DMS53 treated with DMSO at 0.1 percent for 48 hours (cell line): ENCODE results near the gene NEDD4.
A peak's percentile ranks its signal among the peaks of the same experiment; 100 is the strongest.
"Not testable (repeated sequence)": the region's sequence is repeated elsewhere in the genome, so short reads cannot be mapped to it uniquely, and the experiment has no call there.

Experiments
- DNase-seq: peaks from one replicate; lab custom pipeline; 2025; ENCODE audit not compliant: unreplicated experiment; lab: John Stamatoyannopoulos, UW

NEDD4 gene

GRCh38 chr15:55834331-55834730 is 159.1 kb downstream of the NEDD4 start:
- no peak for DNase-seq

DNA sequence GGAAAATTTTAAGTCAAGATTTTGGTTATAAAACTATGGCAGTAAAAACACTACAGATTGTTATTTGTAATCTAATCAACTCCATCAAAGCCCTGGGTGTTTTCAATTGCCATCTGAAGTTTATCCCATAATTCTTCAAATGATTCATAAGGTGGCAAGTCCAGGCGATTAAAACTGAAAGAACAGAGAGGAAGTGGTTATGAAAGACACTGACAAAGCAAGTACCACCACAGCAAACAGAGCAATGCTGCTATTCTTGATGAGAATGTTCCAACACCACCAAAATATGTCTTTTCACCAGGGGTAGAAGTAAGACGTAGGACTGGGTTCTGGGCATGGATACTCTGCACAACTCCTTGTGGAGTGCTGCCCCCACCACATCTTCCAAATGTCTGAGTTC is 163.6 kb downstream of the NEDD4 start:
- no peak for DNase-seq

- DNase-seq: no peak
Observed at GRCh38 chr15:55827955-55828354, 165.5 kb downstream of the NEDD4 start.

GRCh38 chr15:55827204-55827603 is 166.2 kb downstream of the NEDD4 start:
- DNase-seq: no peak

GRCh38 chr15:55824857-55825613 is 168.4 kb downstream of the NEDD4 start:
- no peak for DNase-seq

DNA sequence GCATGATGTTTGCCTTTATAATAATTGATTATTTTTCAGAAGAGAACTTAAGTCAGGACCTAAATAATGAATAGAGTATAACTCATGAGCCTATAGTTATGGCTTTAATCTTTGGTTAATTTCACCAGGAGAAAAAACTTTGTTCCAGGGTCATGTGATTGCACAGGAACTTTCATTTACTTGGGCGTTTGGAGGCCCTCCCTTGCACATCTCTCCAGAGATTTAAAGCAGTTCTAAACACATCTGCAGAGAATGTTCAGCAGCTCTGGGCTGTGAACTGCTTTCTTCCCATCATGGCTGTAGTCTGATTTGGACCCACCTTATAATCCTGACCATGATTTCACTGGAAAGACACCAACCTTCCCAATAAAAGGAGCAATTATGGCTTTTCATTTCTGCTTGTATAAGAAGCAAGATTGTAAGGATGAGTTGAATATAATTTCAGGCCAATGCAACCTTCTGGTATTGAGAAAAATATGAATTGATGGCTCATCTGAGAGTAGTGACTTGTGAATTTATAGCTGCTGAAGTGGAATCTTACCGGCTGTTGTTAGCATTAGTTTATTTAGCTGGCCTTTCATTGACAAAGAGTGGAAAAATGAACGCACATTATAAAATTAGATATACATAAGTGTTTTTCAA is 169.6 kb downstream of the NEDD4 start:
- no peak for DNase-seq

DNA sequence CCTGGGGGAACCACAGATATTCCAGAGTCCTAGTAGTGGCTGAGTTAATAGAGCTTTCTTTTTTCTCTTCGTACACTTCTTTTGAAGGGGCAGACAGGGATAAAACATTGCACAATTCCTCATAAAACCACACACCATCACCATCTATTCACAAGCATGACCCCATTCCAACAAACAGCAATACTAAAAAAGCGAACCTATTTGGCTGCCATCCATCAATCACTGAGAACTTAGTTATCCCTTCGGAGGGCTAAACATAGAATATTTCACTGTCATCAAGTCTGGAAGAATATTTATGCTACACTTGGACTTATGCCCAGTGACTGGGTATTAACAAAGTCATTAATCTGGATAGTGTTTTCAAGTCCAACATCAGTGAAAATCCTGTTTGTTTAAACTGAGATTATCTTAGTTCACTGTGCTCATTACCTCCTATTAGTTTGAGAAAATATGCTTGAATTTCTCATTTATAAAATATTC is 170.2 kb downstream of the NEDD4 start:
- no peak for DNase-seq

DNA sequence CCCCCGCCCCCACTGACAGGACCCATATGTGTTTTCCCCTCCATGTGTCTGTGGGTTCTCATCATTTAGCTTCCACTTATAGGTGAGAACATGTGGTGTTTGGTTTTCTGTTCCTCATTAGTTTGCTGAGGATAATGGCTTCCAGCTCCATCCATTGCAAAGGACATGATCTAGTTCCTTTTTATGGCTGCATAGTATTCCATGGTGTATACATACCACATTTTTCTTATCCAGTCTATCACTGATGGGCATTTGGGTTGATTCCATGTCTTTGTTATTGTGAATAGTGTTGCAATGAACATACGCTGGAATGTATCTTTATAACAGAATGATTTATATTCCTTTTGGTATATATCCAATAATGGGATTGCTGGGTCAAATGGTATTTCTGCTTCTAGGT is 171.7 kb downstream of the NEDD4 start:
- DNase-seq: not testable (repeated sequence)

DNA sequence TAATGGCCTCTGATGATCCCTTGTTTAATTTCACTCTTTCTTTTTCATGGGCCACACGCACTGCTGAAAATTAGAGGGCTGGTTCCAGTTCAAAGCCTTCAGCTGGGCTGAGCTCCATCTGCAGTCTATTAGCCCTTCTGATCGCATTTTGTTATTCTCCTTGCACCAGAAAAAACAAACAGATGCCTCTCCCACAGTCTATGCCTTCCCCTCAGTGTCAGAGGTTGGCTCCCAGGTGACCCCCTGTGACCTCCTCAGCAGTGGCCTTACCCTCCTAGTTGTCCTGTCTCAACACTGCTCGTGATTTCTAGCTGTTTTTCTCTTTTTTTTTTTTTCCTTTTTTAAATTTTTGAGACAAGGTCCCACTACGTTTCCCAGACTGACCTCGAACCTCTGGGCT is 173.4 kb downstream of the NEDD4 start:
- DNase-seq: no peak

GRCh38 chr15:55819397-55820034 is 173.9 kb downstream of the NEDD4 start:
- DNase-seq: no peak

- DNase-seq: no peak
Observed at GRCh38 chr15:55816017-55816416, 177.4 kb downstream of the NEDD4 start.

GRCh38 chr15:55802600-55803376 is 190.6 kb downstream of the NEDD4 start:
- DNase-seq: no peak

DNA sequence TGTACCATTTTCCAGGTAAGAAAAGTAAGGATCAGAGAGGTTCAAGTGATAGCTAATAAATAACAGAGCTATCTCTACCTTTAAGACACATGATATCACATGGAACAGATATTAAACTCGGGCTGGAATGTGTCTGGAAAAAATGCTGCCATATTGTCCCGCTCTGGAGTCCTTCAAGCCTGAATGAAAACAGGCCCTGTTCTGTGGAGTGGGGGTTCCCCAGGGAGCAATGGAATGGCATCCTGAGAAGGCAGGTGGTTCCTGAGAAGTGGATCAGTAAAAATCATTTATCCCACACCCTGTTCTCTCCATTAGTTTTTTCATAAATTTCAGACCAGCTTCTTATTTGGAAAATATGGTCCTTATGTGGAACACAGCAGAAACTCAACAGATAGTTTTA is 193.2 kb downstream of the NEDD4 start:
- no peak for DNase-seq

DNA sequence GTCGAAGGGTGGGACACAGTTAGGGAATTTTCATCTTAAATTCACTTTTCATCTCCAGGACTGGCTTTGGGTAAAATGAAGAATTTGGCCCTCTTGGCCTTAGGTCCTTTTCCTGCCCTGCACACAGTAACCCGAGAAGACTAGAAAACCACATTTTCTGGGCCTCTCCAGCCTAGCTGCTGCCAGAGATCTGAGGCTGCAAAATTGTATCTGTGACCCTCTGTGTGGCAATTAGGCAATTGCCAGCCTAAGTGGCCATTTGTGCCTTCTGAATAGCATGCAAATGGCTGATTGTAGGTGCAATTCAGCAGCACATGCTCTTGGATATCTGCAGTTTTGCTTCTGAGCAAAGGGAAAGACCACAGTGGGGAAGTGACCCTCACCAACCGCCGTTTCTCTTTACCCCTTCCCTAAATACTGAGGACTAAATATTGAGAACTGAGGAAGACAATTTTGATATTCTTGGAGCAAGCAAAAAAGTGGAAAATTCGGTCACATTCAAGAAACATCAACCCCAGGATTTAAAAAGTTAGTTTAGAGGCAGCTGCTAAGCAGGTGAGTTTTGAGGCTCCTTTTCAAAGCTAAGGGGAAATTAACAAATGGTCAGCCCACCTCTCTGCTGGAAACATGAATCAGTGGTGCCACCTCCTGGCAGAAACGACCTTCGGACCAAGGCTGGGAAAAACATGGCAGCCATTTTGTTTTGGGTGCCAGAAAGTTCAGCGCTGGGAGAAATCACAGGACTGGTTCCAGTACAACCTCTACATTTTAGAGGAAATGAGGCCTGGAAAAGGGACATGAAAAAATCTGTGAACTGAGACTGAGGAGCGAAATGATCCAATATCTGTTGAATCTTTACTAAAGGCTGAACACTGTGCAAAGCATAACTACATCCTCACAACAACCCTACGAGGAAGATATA is 193.9 kb downstream of the NEDD4 start:
- peak; percentile 8 for DNase-seq

- no peak for DNase-seq
Observed at GRCh38 chr15:55796321-55796965, 197.0 kb downstream of the NEDD4 start.

- no peak for DNase-seq
Observed at GRCh38 chr15:55795031-55795430, 198.4 kb downstream of the NEDD4 start.

- DNase-seq: peak; percentile 55
Observed at GRCh38 chr15:55791551-55792400, 201.6 kb downstream of the NEDD4 start.

- no peak for DNase-seq
Observed at GRCh38 chr15:55789066-55789660, 204.2 kb downstream of the NEDD4 start.
